H9 (cell line): ENCODE measurements around the gene TOP1. TPM values are rescaled to one million over a fixed set of nuclear protein-coding genes. Genes with fewer than 3 reads are reported as not detected.
A peak's percentile ranks its signal among the peaks of the same experiment; 100 is the strongest.

Experiments
- DNase-seq: peaks from one replicate; pipeline ENCODE4 v3.0.0-alpha.2; 2017
- H2AFZ ChIP-seq: one replicate; pipeline ENCODE4 v1.6.1; 2013; ENCODE audit warnings: mild to moderate bottlenecking, low read length, control low read depth, moderate library complexity
- H2AK5ac ChIP-seq: 2 replicates; pipeline ENCODE4 v1.6.1; 2013; ENCODE audit warnings: low read length, control low read depth, mixed read lengths; ENCODE audit not compliant: insufficient read length
- H2BK120ac ChIP-seq: one replicate; pipeline ENCODE4 v1.6.1; 2013; ENCODE audit warnings: low read depth, mild to moderate bottlenecking, low read length, control low read depth, inconsistent platforms; ENCODE audit not compliant: poor library complexity, severe bottlenecking
- H2BK12ac ChIP-seq: 2 replicates; pipeline ENCODE4 v1.6.1; 2013; ENCODE audit warnings: low read length, control low read depth, mixed read lengths, low read depth; ENCODE audit not compliant: insufficient read length
- H2BK15ac ChIP-seq: 2 replicates; pipeline ENCODE4 v1.6.1; 2013; ENCODE audit warnings: low read depth, low read length, control low read depth
- H2BK20ac ChIP-seq: one replicate; pipeline ENCODE4 v1.6.1; 2013; ENCODE audit warnings: low read depth, mild to moderate bottlenecking, low read length, control low read depth, inconsistent platforms; ENCODE audit not compliant: poor library complexity, severe bottlenecking
- H2BK5ac ChIP-seq: 2 replicates; pipeline ENCODE4 v1.6.1; 2013; ENCODE audit warnings: low read length, control low read depth, mixed read lengths; ENCODE audit not compliant: insufficient read length
- H3K14ac ChIP-seq: 2 replicates; pipeline ENCODE4 v1.6.1; 2013; ENCODE audit warnings: low read length, control low read depth; ENCODE audit not compliant: insufficient read depth
- H3K18ac ChIP-seq: 2 replicates; pipeline ENCODE4 v1.6.1; 2013; ENCODE audit warnings: low read depth, mild to moderate bottlenecking, mixed read lengths, low read length, control low read depth; ENCODE audit not compliant: insufficient read length
- H3K23ac ChIP-seq: 2 replicates; pipeline ENCODE4 v1.6.1; 2013; ENCODE audit warnings: low read length, control low read depth, mixed read lengths, low read depth; ENCODE audit not compliant: insufficient read length
- H3K23me2 ChIP-seq: 2 replicates; pipeline ENCODE4 v1.6.1; 2013; ENCODE audit warnings: low read depth, mild to moderate bottlenecking, mixed read lengths, low read length, control low read depth; ENCODE audit not compliant: insufficient read length, poor library complexity, severe bottlenecking
- H3K27ac ChIP-seq: 2 replicates; pipeline ENCODE4 v1.5.1; 2013; ENCODE audit warnings: low read length, control low read depth, mixed read lengths, low read depth; ENCODE audit not compliant: insufficient read length
- H3K27me3 ChIP-seq: 2 replicates; pipeline ENCODE4 v1.6.1; 2013; ENCODE audit warnings: low read length, control low read depth, inconsistent platforms; ENCODE audit not compliant: insufficient read depth
- H3K4ac ChIP-seq: 2 replicates; pipeline ENCODE4 v1.6.1; 2013; ENCODE audit warnings: low read depth, mild to moderate bottlenecking, control low read depth, inconsistent platforms, low read length, moderate library complexity
- H3K4me1 ChIP-seq: 2 replicates; pipeline ENCODE4 v1.6.1; 2013; ENCODE audit warnings: low read length, control low read depth, inconsistent platforms; ENCODE audit not compliant: insufficient read depth
- H3K4me2 ChIP-seq: 2 replicates; pipeline ENCODE4 v1.6.1; 2013; ENCODE audit warnings: low read length, control low read depth, mixed read lengths; ENCODE audit not compliant: insufficient read length, insufficient read depth
- H3K56ac ChIP-seq: 2 replicates; pipeline ENCODE4 v1.6.1; 2013; ENCODE audit warnings: low read depth, mild to moderate bottlenecking, mixed read lengths, low read length, control low read depth; ENCODE audit not compliant: insufficient read length
- H3K79me1 ChIP-seq: 2 replicates; pipeline ENCODE4 v1.6.1; 2013; ENCODE audit warnings: low read depth, mild to moderate bottlenecking, moderate library complexity, low read length, control low read depth, inconsistent platforms; ENCODE audit not compliant: insufficient read depth, poor library complexity, severe bottlenecking
- H3K79me2 ChIP-seq: 2 replicates; pipeline ENCODE4 v1.6.1; 2013; ENCODE audit warnings: low read length, control low read depth, inconsistent platforms; ENCODE audit not compliant: insufficient read depth
- H3K9ac ChIP-seq: 2 replicates; pipeline ENCODE4 v1.6.1; 2013; ENCODE audit warnings: low read length, control low read depth, mixed read lengths; ENCODE audit not compliant: insufficient read length; ENCODE audit errors: extremely low read depth
- H3K9me3 ChIP-seq: one replicate; pipeline ENCODE4 v1.6.1; 2013; ENCODE audit warnings: low read depth, low read length, inconsistent platforms; ENCODE audit not compliant: control insufficient read depth
- H3T11ph ChIP-seq: one replicate; pipeline ENCODE4 v1.6.1; 2013; ENCODE audit warnings: mild to moderate bottlenecking, low read length, control low read depth, inconsistent platforms
- H4K20me1 ChIP-seq: one replicate; pipeline ENCODE4 v1.6.1; 2013; ENCODE audit not compliant: control insufficient read depth, insufficient read length, insufficient read depth
- H4K5ac ChIP-seq: 2 replicates; pipeline ENCODE4 v1.6.1; 2013; ENCODE audit warnings: low read depth, mild to moderate bottlenecking, mixed read lengths, low read length, control low read depth; ENCODE audit not compliant: insufficient read length
- H4K8ac ChIP-seq: replicated peaks from 2 replicates; pipeline ENCODE4 v1.6.1; 2013; ENCODE audit warnings: low read length, control low read depth, mixed read lengths, low read depth; ENCODE audit not compliant: insufficient read length
- H4K91ac ChIP-seq: 2 replicates; pipeline ENCODE4 v1.6.1; 2013; ENCODE audit warnings: low read depth, mild to moderate bottlenecking, moderate library complexity, mixed read lengths, low read length, control low read depth; ENCODE audit not compliant: insufficient read length
- H3K27ac Mint-ChIP-seq, 3 experiments: 2 replicates in 2 of 3; 3 replicates in 1 of 3; pipeline ENCODE4 v1.8.0; 2020 to 2021; ENCODE audit warnings: mixed read lengths in 3 of 3, mild to moderate bottlenecking in 1 of 3, moderate library complexity in 1 of 3
- H3K27me3 Mint-ChIP-seq: 2 replicates; pipeline ENCODE4 v1.8.0; 2021; ENCODE audit warnings: low read depth, mild to moderate bottlenecking, moderate library complexity, mixed read lengths
- H3K36me3 Mint-ChIP-seq, 3 experiments: 2 replicates in 2 of 3; 3 replicates in 1 of 3; pipeline ENCODE4 v1.8.0; 2020 to 2021; ENCODE audit warnings: low read depth in 3 of 3, mixed read lengths in 3 of 3; ENCODE audit not compliant: insufficient read depth in 1 of 3
- H3K4me1 Mint-ChIP-seq, 2 experiments: 2 replicates each; pipeline ENCODE4 v1.8.0; 2020; ENCODE audit warnings: mixed read lengths in 2 of 2
- H3K4me3 Mint-ChIP-seq, 2 experiments: 2 replicates in 1 of 2; 3 replicates in 1 of 2; pipeline ENCODE4 v1.8.0; 2020 to 2021; ENCODE audit warnings: mild to moderate bottlenecking in 2 of 2, mixed read lengths in 2 of 2, moderate library complexity in 1 of 2
- H3K9me3 Mint-ChIP-seq, 2 experiments: 2 replicates in 1 of 2; 3 replicates in 1 of 2; pipeline ENCODE4 v1.8.0; 2020; ENCODE audit warnings: mild to moderate bottlenecking in 2 of 2, mixed read lengths in 2 of 2, moderate library complexity in 1 of 2
- WGBS: extraction: QIAGEN DNeasy Blood & Tissue Kit; methylation state at CpG from one replicate; pipeline ENCODE4 v1.1.7; 2013; ENCODE audit warnings: missing lambda C conversion rate, low lambda C conversion rate, mixed read lengths; ENCODE audit not compliant: insufficient read length; ENCODE audit errors: extremely low coverage; 5-methylcytosine and 5-hydroxymethylcytosine counted together
- total RNA-seq: library from RNA; stranded (reverse); gene quantifications from 2 replicates; pipeline ENCODE4 v1.2.1, GENCODE V29; 2021
- TF ChIP-seq, protein P1 (sequence below): fragments of 200-600 bp; sonication (generic); conservative IDR thresholded peaks from 3 replicates; pipeline ENCODE4 v1.8.0; 2021; ENCODE audit warnings: antibody characterized with exemption, mild to moderate bottlenecking

The TOP1 gene
- total RNA-seq, 1 experiment from 2014 or later = 96.4 TPM

DNA sequence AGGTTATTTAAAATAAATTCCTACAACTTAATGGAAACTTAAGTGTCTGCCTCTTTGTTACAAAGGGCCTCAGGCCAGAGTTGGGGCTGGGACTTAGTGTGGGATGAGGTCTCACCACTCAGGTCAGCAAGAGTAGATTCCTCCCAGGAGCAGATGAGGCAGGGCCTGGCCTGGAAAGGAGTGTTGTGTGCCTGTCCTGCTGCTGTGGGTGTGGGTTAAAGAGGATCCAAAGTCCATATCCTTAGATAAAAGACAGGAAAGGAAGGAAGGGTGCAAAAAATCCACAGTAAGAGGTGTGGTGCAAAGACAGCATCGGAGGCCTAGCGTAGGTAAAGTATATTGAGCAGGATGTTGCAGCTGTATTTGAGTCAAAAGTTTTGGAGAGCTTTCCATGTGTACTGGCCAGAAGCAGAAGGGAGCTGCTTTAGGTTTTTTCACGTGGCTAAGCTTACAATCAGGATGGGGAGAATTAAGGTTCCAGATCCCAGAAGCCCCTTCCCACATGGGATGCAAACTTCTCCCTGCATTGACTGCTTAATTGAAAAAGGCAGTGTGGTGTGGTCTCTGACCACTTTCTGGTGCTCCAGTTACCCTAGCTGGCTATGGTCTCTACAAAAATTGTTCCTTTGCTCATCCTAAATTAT, 96.0 kb downstream of the TOP1 start:
- no peak overlapping the region for H3K18ac ChIP-seq
- TF ChIP-seq, protein P1, sequence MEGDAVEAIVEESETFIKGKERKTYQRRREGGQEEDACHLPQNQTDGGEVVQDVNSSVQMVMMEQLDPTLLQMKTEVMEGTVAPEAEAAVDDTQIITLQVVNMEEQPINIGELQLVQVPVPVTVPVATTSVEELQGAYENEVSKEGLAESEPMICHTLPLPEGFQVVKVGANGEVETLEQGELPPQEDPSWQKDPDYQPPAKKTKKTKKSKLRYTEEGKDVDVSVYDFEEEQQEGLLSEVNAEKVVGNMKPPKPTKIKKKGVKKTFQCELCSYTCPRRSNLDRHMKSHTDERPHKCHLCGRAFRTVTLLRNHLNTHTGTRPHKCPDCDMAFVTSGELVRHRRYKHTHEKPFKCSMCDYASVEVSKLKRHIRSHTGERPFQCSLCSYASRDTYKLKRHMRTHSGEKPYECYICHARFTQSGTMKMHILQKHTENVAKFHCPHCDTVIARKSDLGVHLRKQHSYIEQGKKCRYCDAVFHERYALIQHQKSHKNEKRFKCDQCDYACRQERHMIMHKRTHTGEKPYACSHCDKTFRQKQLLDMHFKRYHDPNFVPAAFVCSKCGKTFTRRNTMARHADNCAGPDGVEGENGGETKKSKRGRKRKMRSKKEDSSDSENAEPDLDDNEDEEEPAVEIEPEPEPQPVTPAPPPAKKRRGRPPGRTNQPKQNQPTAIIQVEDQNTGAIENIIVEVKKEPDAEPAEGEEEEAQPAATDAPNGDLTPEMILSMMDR = no peak
- H3K27me3 Mint-ChIP-seq = no peaks in the 10 kb centered on the region

More for the DNA sequence above, 96.0 kb downstream of the TOP1 start:
- Histone ChIP-seq H2AK5ac (no peak overlapping the region), H3K14ac (no peak overlapping the region), H2BK5ac (no peak overlapping the region), H3K23ac (no peak overlapping the region), H3K56ac (no peak overlapping the region), H3K9me3 (no peaks in the 10 kb centered on the region), H4K20me1 (no peaks in the 10 kb centered on the region), H2BK120ac (no peak overlapping the region), H2BK20ac (no peak overlapping the region), H4K8ac (no peak overlapping the region), H4K5ac (no peak overlapping the region), H2BK15ac (no peak overlapping the region), H4K91ac (no peak overlapping the region), H3K4me1 (no peaks in the 10 kb centered on the region), H3T11ph (no peak overlapping the region), H3K27ac (no peak overlapping the region), H3K23me2 (no peaks in the 10 kb centered on the region), H3K4me2 (no peak overlapping the region), H3K4ac (no peak overlapping the region), H2AFZ (no peak overlapping the region), H3K79me1 (no peaks in the 10 kb centered on the region), H2BK12ac (no peak overlapping the region), H3K9ac (no peak overlapping the region), H3K79me2 (no peaks in the 10 kb centered on the region), H3K27me3 (no peaks in the 10 kb centered on the region)
- H3K9me3 Mint-ChIP-seq = peaks cover 0 to 3% of the 10 kb centered on the region in 2 experiments; a peak in 2 of 5 replicates
- H3K4me1 Mint-ChIP-seq = no peaks in the 10 kb centered on the region
- DNase-seq = no peak
- H3K27ac Mint-ChIP-seq = peak overlapping the region in 2 of 3 experiments; percentile 17 to 45; a peak in 1 of 7 replicates
- no CpG with 5 or more reads among the region's 3 CpGs for WGBS
- H3K4me3 Mint-ChIP-seq = no peak overlapping the region
- peaks cover 40 to 77% (median 46%) of the 10 kb centered on the region in 3 experiments for H3K36me3 Mint-ChIP-seq
